Stimulated activated CD4-positive, alpha-beta T cell treated with anti-CD3 and anti-CD28 coated beads, Interleukin-1b, Interleukin-23, amount 100 ng/mL, for 48 hours (primary cell): ENCODE measurements around the gene NAXD.
"Not testable (repeated sequence)": the region's sequence is repeated elsewhere in the genome, so short reads cannot be mapped to it uniquely, and the experiment has no call there.

Experiments
- DNase-seq: peaks from one replicate; pipeline ENCODE4 v3.0.0-alpha.2; 2020

The NAXD gene

DNA sequence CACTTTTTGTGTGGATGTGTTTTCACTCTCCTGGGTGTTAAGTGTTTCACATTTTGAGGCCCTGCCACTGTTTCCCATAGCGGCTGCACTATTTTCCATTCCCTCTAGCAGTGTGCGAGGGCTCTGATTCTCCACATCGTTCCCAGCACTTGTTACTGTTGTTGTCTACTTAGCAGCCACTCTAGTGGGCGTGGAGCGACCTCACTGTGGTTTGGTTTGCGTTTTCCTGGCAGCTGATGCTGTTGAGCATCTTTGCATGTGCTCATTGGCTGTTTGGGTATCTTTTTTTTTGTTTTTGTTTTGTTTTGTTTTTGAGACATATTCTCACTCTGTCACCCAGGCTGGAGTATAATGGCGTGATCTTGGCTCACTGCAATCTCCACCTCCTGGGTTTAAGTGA is 14.4 kb downstream of the NAXD start:
- DNase-seq: no peak

DNA sequence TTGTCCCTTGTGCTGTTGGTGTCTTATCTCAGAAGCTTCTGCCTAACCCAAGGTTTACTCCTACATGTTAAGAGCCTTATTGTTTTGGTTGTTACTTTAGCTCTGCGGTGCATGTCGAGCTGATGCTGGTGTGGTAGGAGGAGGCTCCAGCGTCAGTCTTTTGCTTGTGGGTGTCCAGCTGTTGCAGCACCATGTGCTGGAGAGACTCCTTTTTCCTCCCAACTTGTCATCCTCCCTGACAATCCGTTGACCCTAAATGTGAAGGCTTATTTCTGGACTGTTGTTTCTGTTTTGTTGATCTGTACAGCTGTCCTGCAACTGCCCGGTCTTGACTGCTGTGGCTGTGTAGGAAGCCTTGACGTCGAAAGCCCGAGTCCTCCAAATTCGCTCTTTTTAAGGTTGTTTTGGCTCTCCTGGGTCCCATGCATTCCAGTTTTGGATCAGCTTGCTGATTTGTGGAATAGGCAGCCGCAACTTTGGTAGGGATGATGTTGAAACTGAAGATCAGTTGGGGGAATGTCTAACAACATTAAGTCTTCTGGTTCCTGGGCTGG is 15.3 kb downstream of the NAXD start:
- DNase-seq: no peak

GRCh38 chr13:110632255-110632654 is 16.9 kb downstream of the NAXD start:
- DNase-seq: not testable (repeated sequence)

- DNase-seq: no peak
Measured at GRCh38 chr13:110633776-110634175, 18.4 kb downstream of the NAXD start.

DNA sequence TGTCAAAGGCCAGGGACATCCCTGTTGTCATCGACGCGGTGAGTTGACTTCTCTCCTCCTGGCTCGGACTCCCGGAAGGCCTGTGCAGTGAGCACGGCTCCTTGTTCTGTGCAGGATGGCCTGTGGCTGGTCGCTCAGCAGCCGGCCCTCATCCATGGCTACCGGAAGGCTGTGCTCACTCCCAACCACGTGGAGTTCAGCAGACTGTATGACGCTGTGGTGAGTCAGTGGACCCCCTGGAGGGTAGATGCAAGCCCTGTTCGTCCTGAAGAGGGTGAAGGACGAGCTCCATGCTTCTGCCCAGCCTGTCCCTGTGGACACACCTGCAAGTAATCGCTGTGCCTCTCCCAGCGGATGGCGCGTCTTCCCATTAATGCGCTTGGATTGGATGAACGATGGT is 19.2 kb downstream of the NAXD start:
- DNase-seq: no peak

- no peak for DNase-seq
Measured at GRCh38 chr13:110635405-110636002, 20.2 kb downstream of the NAXD start.

- no peak for DNase-seq
Measured at GRCh38 chr13:110636053-110636475, 20.7 kb downstream of the NAXD start.

DNA sequence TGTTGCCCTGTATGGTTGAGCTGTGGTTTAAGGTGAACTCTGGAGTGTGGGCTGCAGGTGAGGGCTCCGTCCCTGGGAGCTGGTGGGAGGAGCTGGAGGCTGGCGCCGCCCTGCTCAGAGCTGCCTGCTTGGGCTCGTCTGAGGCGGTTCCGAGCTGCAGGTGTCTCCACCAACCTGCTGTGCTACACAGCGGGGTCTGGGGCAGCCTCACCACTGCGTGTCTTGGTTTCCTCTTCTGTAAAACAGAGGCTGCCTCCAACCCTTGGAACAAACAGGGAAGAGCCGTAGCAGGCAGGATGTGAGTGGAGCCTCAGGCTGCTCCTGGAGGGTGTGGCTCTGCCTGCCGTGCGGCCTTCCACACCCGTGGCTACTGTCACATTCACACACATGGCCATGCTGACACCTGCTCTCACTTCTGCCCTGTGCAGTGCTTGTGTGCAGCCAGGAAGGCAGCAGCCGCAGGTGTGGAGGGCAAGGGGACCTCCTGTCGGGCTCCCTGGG is 21.4 kb downstream of the NAXD start:
- no peak for DNase-seq

GRCh38 chr13:110637275-110637674 is 21.9 kb downstream of the NAXD start:
- no peak for DNase-seq

GRCh38 chr13:110637747-110638146 is 22.4 kb downstream of the NAXD start:
- DNase-seq: no peak

- no peak for DNase-seq
Measured at GRCh38 chr13:110638257-110638656, 22.9 kb downstream of the NAXD start.

GRCh38 chr13:110638814-110639806 is 23.8 kb downstream of the NAXD start:
- no peak for DNase-seq

- no peak for DNase-seq
Measured at GRCh38 chr13:110639935-110640334, 24.6 kb downstream of the NAXD start.

- DNase-seq: no peak
Measured at GRCh38 chr13:110640591-110641029, 25.3 kb downstream of the NAXD start.

GRCh38 chr13:110641055-110642015 is 26.0 kb downstream of the NAXD start:
- no peak for DNase-seq

GRCh38 chr13:110642291-110642981 is 27.1 kb downstream of the NAXD start:
- no peak for DNase-seq

DNA sequence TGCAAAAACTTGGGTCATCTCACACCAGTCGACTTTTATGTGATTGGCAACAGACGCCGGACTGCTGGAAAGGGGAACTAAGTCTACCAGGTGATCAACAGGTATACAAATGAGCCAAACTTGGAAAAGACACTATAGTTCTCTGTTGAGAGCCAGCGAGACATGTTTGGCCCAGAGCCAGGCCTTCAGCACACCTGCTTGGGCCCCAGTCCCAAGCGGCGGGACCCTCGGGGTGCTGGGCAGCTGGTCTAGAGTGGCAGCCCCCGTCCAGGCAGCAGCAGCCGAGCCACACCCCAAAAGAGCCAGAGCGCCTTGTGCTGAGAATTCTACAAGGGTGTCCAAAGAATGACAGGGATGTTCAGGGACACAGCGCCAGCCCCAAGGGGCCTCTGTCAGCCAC is 28.0 kb downstream of the NAXD start:
- no peak for DNase-seq

DNA sequence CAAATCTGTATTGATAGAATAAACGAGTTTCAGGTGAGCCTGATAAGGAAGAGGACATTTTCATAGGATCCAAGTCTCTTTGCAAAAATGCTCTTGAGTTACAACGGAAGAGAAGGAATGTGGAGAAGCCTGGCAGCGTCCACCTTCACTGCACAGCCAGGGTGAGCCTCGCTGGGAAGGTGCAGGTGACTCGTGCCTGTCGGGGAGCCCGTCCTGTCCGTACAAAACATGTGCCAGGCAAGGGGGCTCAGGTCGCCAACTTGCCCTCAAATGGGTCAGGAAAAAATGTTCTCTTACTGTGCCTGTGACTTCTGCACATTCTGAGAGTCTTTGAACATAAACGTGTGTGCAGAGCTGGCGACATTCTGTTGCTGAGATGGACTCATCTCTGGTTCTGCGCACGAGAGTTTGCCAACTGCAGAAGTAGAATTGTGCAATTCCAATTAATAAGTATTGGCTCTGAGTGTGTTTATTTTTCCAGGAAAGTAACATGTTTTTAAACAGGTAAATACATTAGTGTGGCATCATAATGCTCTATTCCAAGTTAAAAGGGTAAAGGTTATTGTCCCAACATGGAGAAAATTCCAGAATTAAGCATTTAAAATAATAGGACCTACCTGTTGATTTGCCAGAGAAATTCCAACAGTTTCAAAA is 28.6 kb downstream of the NAXD start:
- DNase-seq: no peak

GRCh38 chr13:110644892-110645521 is 29.7 kb downstream of the NAXD start:
- peak; percentile 31 for DNase-seq

- no peak for DNase-seq
Measured at GRCh38 chr13:110645750-110646149, 30.4 kb downstream of the NAXD start.
